ENCODE data around the gene GON4L. TPM values are rescaled to one million over a fixed set of nuclear protein-coding genes. Genes with fewer than 3 reads are reported as not detected.
"Not testable (repeated sequence)": the region's sequence is repeated elsewhere in the genome, so short reads cannot be mapped to it uniquely, and the experiment has no call there.

Gene GON4L, protein sequence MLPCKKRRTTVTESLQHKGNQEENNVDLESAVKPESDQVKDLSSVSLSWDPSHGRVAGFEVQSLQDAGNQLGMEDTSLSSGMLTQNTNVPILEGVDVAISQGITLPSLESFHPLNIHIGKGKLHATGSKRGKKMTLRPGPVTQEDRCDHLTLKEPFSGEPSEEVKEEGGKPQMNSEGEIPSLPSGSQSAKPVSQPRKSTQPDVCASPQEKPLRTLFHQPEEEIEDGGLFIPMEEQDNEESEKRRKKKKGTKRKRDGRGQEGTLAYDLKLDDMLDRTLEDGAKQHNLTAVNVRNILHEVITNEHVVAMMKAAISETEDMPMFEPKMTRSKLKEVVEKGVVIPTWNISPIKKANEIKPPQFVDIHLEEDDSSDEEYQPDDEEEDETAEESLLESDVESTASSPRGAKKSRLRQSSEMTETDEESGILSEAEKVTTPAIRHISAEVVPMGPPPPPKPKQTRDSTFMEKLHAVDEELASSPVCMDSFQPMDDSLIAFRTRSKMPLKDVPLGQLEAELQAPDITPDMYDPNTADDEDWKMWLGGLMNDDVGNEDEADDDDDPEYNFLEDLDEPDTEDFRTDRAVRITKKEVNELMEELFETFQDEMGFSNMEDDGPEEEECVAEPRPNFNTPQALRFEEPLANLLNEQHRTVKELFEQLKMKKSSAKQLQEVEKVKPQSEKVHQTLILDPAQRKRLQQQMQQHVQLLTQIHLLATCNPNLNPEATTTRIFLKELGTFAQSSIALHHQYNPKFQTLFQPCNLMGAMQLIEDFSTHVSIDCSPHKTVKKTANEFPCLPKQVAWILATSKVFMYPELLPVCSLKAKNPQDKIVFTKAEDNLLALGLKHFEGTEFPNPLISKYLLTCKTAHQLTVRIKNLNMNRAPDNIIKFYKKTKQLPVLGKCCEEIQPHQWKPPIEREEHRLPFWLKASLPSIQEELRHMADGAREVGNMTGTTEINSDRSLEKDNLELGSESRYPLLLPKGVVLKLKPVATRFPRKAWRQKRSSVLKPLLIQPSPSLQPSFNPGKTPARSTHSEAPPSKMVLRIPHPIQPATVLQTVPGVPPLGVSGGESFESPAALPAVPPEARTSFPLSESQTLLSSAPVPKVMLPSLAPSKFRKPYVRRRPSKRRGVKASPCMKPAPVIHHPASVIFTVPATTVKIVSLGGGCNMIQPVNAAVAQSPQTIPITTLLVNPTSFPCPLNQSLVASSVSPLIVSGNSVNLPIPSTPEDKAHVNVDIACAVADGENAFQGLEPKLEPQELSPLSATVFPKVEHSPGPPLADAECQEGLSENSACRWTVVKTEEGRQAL (N-terminal part only)
- total RNA-seq: 19.3 TPM
- long read RNA-seq, partial matches to known transcripts: 6 of 10 reads
- long read RNA-seq, other reads (novel, unspliced or antisense): 4 of 10 reads

DNA sequence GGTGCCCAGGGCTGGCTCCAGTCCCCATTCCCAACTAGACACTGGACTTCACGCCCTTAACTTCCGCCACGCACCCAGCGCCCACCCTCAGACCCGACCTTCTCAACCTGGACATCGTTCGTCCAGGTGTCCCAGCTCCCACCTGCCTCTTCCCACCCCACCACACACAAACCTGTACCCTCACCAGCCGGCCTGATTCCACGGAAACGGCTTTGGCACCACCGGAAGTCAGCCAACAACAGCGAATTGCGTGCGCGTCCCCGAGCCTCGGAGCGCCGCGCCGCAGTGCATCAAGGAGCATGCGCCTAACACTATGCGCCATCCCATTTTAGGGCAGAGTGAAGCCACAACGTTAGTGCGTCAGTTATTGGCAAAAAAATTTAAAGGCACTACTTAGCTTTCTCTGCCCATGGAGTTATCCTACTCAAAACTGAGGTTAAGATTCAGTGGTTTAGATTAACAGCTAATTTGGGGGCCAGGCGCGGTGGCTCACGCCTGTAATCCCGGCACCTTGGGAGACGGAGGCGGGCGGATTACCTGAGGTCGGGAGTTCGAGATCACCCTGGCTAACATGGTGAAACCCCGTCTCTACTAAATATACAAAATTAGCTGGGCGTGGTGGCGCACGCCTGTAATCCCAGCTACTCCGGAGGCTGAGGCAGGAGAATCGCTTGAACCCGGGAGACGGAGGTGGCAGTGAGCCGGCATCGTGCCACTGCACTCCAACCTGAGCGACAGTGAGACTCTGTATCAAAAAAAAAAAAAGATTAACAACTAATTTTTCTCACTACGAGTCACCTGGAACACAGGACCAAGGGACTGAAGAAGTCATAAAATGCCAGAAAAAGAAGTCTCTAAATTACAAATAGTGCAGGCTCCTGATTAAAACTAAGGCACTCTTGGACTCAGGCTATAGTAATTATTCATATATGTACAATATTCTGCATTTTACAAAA, at the start of gene GON4L:
Gene GON4L (minus strand): TSS at position 240 of the 956 bp plus-strand sequence. CDS start 3,434 bp downstream, outside the sequence.
- peak; percentile 81 for ATAC-seq
- peak; percentile 95 for DNase-seq (ENCODE audit: missing footprints)
- intact Hi-C loops (cut with DNase I): loop anchor here (5.0 kb wide), 1 partner anchor 55 kb away; the partner anchor contains the start of gene RIT1

- no peak for DNase-seq (ENCODE audit: missing footprints)
- no peak for ATAC-seq
- intact Hi-C loops (cut with DNase I): no loop called here
Observed at GRCh38 chr1:155904261-155904660, 47.2 kb upstream of the GON4L start.

DNA sequence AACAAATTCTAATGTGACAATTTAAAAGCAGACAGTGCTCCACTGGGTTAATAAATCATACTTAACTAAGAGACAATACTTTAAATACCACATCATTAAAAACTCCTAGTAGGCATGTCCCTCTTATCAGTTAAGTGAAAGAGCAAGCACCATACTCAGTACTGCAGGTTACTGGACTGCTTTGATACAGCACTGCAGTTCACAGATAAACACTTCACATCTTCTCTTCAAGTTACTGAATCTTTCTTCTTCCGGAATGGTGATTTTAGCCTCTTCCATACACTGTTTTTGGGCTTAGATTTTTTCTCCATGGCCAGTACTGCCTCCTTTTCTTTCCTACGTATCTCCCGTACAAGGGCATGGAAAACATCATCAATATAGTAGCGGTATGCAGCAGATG, 43.1 kb upstream of the GON4L start:
- no peak for DNase-seq (ENCODE audit: missing footprints)
- intact Hi-C loops (cut with DNase I): no loop called here
- ATAC-seq: no peak

- no peak for ATAC-seq
- DNase-seq (ENCODE audit: missing footprints): no peak
- intact Hi-C loops (cut with DNase I): no loop called here
Observed at GRCh38 chr1:155899683-155900082, 42.7 kb upstream of the GON4L start.

- ATAC-seq: no peak
- intact Hi-C loops (cut with DNase I): no loop called here
- DNase-seq (ENCODE audit: missing footprints): no peak
Observed at GRCh38 chr1:155898888-155899287, 41.9 kb upstream of the GON4L start.

- no peak for DNase-seq (ENCODE audit: missing footprints)
- intact Hi-C loops (cut with DNase I): no loop called here
- ATAC-seq: no peak
Observed at GRCh38 chr1:155897746-155898145, 40.7 kb upstream of the GON4L start.

DNA sequence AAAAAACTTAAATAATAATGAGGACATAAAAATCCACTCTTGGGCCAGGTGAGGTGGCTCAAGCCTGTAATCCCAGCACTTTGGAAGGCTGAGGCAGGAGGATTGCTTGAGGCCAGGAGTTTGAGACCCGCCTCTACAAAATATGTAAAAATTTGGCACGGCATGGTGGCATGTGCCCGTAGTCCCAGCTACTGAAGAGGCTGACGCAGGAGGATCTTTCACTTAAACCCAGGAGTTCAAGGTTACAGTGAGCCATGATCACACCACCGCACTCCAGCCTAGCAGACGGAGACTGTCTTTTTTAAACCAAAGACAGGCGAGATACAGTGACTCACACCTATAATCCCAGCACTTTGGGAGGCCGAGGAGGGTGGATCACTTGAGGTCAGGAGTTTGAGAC, 39.5 kb upstream of the GON4L start:
- ATAC-seq; DNase-seq (ENCODE audit: missing footprints); intact Hi-C loops (cut with DNase I): not testable (repeated sequence)

DNA sequence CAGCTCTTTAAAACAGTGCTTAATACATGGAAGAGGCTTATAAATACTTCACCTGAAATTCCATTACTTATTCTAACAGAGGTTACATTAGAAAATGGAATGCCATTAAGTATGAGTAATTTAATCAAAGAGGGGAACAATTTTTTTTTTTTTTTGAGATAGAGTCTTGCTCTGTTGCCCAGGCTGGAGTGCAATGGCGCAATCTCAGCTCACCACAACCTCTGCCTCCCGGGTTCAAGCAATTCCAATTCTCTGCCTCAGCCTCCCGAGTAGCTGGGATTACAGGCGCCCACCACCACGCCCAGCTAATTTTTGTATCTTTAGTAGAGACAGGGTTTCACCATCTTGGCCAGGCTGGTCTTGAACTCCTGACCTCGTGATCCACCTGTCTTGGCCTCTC, 38.6 kb upstream of the GON4L start:
- DNase-seq (ENCODE audit: missing footprints); ATAC-seq; intact Hi-C loops (cut with DNase I): not testable (repeated sequence)

DNA sequence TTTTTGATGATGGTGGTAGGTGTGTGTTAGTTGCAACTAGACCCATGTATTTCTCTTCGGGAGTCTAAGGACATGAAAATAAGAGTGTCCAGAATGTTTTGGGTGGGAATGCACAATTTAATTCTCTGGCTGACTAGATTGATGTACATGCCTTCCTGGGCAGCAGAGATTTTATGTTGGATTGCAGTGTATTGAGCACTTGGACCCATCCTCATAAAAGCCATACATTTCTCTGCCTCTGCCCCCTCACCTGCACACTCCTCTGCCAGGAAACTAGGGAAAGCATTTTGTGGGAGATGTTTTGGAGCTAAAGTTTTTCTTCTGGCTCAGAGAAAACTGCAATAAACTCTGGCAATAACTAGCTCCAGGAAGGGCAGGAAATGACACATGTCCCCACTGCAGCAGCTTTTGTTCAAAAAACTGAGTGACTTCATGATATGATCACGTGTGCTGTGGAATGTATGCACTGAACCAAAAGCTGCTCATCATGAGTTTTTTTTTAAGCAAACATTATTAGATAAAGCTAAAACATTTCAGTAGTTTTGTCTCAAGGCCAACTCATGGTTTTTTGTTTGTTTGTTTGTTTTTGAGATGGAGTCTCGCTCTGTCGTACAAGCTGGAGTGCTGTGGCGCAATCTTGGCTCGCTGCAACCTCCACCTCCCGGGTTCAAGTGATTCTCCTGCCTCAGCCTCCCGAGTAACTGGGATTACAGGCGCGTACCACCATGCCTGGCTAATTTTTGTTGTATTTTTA, 36.6 kb upstream of the GON4L start:
- ATAC-seq (no peak), DNase-seq (ENCODE audit: missing footprints) (no peak)
- intact Hi-C loops (cut with DNase I): loop anchor here (2.0 kb wide), 1 partner anchor 33 kb away; no protein-coding TSS in a partner anchor

DNA sequence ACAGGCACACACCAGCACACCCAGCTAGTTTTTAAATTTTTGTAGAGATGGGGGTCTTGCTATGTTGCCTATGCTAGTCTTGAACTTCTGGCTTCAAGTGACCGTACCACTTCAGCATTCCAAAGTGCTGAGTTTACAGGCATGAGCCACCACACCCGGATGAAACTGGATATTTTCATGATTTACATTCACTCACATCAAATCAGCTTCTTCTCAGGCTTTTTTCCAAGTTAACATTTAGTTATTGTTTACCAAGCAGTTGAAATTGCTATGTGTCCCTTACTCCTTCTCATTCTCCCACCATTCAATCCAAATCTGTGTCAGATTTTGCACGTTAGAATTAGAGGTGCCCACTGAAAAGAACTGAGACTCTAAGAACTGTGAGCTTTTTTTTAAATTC, 35.8 kb upstream of the GON4L start:
- intact Hi-C loops (cut with DNase I): loop anchor here (2.0 kb wide), 1 partner anchor 32 kb away; no protein-coding TSS in a partner anchor

GRCh38 chr1:155890251-155890650, 33.2 kb upstream of the GON4L start:
- DNase-seq (ENCODE audit: missing footprints) (no peak), ATAC-seq (no peak)
- intact Hi-C loops (cut with DNase I): no loop called here

More for the DNA sequence above, 35.8 kb upstream of the GON4L start:
- DNase-seq (ENCODE audit: missing footprints): no peak
- ATAC-seq: no peak

DNA sequence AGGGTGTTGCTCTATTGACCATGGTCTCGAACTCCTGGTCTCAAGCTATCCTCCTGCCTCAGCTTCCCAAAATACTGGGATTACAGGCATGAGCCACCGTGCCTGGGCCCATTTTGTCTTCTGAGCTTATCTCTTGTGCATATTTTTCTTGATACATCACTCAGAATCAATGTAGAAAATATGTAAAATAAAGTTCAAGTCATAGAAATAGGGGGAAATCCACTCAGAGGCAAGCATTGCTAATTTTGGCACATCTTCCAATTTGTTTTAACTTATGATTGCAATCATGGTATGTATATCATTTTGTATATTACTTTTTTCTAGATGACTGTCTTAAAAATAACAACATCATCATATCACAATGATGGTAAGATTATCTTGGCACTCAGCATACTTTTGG, 32.6 kb upstream of the GON4L start:
- intact Hi-C loops (cut with DNase I): no loop called here
- no peak for ATAC-seq
- DNase-seq (ENCODE audit: missing footprints): no peak

DNA sequence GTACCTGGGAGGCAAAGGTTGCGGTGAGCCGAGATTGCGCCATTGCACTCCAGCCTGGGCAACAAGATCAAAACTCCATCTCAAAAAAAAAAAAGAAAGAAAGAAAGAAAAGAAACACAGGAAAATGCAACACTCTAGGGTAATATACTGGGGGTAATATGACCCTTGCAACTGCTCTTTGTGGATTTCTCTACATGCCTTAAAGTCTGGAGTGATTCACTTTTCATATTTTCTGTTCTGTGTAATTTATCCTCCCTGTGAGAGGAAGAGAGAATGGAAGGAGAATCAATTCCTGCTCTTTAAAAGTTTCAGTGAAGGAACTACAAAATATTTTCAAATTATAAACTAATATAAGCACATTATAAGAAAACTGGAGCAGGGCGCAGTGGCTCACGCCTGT, 31.5 kb upstream of the GON4L start:
- intact Hi-C loops (cut with DNase I): no loop called here
- no peak for ATAC-seq

DNA sequence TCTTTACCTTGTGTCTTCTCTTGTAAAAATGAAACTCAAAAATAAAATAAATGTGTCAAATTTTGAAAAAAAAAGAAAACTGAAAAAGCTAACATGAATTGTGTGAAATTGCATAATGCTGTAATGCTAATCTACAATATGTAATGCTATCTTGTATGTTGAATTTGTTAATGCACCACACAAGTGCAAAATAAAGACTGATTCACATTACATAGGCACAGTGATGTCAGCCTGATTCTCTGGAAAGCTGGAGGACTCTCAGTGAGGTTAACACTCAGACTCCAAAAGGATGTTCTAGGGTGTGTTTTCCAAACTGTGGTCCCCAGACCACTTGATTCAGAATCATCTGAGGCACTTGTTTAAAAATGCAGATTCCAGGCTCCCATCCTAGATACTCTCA, 28.0 kb upstream of the GON4L start:
- intact Hi-C loops (cut with DNase I): no loop called here
- DNase-seq (ENCODE audit: missing footprints) (no peak), ATAC-seq (no peak)

More for the DNA sequence above, 31.5 kb upstream of the GON4L start:
- no peak for DNase-seq (ENCODE audit: missing footprints)

DNA sequence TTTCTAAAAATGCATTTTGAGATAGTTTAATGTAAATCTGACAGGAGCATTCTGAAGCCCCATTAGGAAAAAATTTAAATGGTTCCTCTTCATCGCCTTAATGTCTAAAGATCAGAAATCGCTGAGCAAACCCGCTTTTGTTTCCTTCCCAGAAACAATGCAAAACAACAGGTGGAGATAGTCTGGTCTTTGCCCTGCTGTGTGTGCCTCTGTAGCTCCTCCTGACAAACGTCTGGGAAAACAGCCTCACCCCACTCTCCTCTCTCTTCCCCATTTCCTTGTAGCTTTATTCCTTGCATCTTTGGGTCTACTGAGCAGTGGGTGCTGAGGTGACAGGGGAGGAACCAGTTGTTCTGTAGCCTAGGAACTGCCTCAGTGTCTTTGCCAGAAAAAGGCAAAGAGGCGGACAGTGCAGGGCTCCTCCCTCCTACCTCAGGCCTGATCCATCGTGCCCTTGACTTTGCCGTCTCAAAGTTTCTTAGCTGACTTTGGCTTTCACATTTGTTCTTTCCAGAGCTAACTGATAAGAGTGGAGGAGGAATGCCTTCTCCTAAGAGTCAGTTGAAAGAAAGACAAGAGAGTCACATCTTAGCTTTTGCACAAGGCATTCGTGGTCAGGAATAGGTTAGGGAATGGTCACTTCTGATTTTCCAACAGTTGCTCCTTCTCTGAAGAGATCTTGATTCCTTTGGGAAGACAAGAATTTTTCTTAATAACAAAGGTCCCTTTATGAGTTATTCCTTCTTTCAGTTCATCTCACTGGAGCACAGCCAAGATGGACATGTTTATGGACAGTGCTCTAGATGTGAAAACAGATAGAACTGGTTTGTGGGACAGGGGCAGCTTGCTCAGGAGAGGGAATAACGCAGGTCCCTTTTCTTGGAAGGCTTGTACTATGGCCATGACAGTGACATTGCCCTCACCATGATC, 27.3 kb upstream of the GON4L start:
- intact Hi-C loops (cut with DNase I): no loop called here
- no peak for DNase-seq (ENCODE audit: missing footprints)
- ATAC-seq: peak; percentile 28

- intact Hi-C loops (cut with DNase I): no loop called here
- ATAC-seq: no peak
- no peak for DNase-seq (ENCODE audit: missing footprints)
Observed at GRCh38 chr1:155882766-155883165, 25.8 kb upstream of the GON4L start.

All from Right ventricle myocardium inferior (tissue), 1 donor.